GM12874 (cell line): ENCODE data around the gene NFIB.

Experiments used
- CTCF ChIP-seq: IDR thresholded peaks from 2 replicates; pipeline ENCODE4 v1.5.1; 2011; ENCODE audit warnings: low read depth, mild to moderate bottlenecking, control low read depth, low read length, moderate library complexity; ENCODE audit not compliant: insufficient read depth

NFIB gene

GRCh38 chr9:14165376-14166035, 148.4 kb downstream of the NFIB start:
- no peak for TF ChIP-seq CTCF

DNA sequence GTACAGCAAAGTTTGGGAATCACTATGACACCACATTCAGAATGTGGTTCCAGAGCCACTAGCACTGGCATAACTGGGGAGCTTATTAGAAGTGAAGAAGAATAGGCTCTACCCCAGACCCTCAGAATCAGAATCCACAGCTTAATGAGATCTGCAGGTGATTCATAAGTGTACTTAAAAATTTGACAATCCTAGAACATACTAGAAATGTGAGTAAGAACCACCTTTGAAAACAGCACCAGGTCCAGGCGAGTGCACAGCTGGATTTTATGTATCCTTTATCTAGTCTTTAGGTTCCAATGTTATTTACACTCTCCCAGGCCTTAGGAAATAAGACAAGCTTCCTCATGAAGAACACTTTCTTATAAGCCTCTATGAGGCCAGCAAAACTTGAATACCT, 149.0 kb downstream of the NFIB start:
- TF ChIP-seq CTCF, result no peak

- TF ChIP-seq CTCF, result no peak
These were observed 154.3 kb downstream of the NFIB start for GRCh38 chr9:14159440-14160216.

GRCh38 chr9:14158916-14159315, 155.0 kb downstream of the NFIB start:
- TF ChIP-seq CTCF, result no peak

GRCh38 chr9:14158136-14158813, 155.7 kb downstream of the NFIB start:
- no peak for TF ChIP-seq CTCF

GRCh38 chr9:14157191-14157590, 156.8 kb downstream of the NFIB start:
- TF ChIP-seq CTCF, result no peak

GRCh38 chr9:14156046-14156445, 157.9 kb downstream of the NFIB start:
- TF ChIP-seq CTCF, result no peak
